Karpas-422 (cell line): ENCODE measurements around the gene NRG3. TPM values are rescaled to one million over a fixed set of nuclear protein-coding genes. Genes with fewer than 3 reads are reported as not detected.

Source experiments
- DNase-seq: peaks from one replicate; pipeline ENCODE4 v3.0.0-alpha.2; 2015
- H2AFZ ChIP-seq: fragments of 200-600 bp; sonication (generic); 2 replicates; pipeline ENCODE4 v1.6.1; 2014; ENCODE audit warnings: antibody characterized with exemption, low read length, mixed read lengths
- H3K27ac ChIP-seq: fragments of 200-600 bp; sonication (generic); 2 replicates; pipeline ENCODE4 v1.5.1; 2014; ENCODE audit warnings: mild to moderate bottlenecking, low read length, moderate library complexity
- H3K27me3 ChIP-seq: fragments of 200-600 bp; sonication (generic); 2 replicates; pipeline ENCODE4 v1.6.1; 2014; ENCODE audit warnings: low read length, mixed read lengths
- H3K36me3 ChIP-seq: fragments of 200-600 bp; sonication (generic); 2 replicates; pipeline ENCODE4 v1.6.1; 2014; ENCODE audit warnings: low read length, mixed read lengths; ENCODE audit not compliant: insufficient read depth
- H3K4me1 ChIP-seq: fragments of 200-600 bp; sonication (generic); 2 replicates; pipeline ENCODE4 v1.6.1; 2014; ENCODE audit warnings: mild to moderate bottlenecking, low read length, mixed read lengths
- H3K4me2 ChIP-seq: fragments of 200-600 bp; sonication (generic); 2 replicates; pipeline ENCODE4 v1.6.1; 2014; ENCODE audit warnings: low read length, low read depth, mild to moderate bottlenecking; ENCODE audit not compliant: poor library complexity, severe bottlenecking
- H3K4me3 ChIP-seq: fragments of 200-600 bp; sonication (generic); 2 replicates; pipeline ENCODE4 v1.5.1; 2014; ENCODE audit warnings: mild to moderate bottlenecking, antibody characterized with exemption, low read length, mixed read lengths
- H3K79me2 ChIP-seq: fragments of 200-600 bp; sonication (generic); 2 replicates; pipeline ENCODE4 v1.6.1; 2014; ENCODE audit warnings: mild to moderate bottlenecking, low read length, mixed read lengths
- H3K9ac ChIP-seq: fragments of 200-600 bp; sonication (generic); 2 replicates; pipeline ENCODE4 v1.6.0; 2014; ENCODE audit warnings: low read length
- H3K9me2 ChIP-seq: fragments of 200-600 bp; sonication (generic), shearing (Covaris generic); replicated peaks from 2 replicates; pipeline ENCODE4 v1.6.0; 2014; ENCODE audit warnings: mild to moderate bottlenecking, low read length, moderate library complexity; ENCODE audit not compliant: insufficient read depth
- H3K9me3 ChIP-seq: fragments of 300-700, 200-600 bp; sonication (generic); 2 replicates; pipeline ENCODE4 v1.6.1; 2014; ENCODE audit warnings: low read length, mixed read lengths
- H4K20me1 ChIP-seq: fragments of 200-600 bp; sonication (generic); 2 replicates; pipeline ENCODE4 v1.6.1; 2014; ENCODE audit warnings: mild to moderate bottlenecking, antibody characterized with exemption, low read length, low read depth; ENCODE audit not compliant: insufficient read depth
- total RNA-seq: library from RNA; depleted of rRNA; stranded (reverse); fragments of >200 nt; shearing (Covaris generic); gene quantifications from 2 replicates; pipeline ENCODE4 v1.2.3, GENCODE V29; 2014; ENCODE audit warnings: low replicate concordance

NRG3 gene
- total RNA-seq, 1 experiment from 2014 or later: not detected

DNA sequence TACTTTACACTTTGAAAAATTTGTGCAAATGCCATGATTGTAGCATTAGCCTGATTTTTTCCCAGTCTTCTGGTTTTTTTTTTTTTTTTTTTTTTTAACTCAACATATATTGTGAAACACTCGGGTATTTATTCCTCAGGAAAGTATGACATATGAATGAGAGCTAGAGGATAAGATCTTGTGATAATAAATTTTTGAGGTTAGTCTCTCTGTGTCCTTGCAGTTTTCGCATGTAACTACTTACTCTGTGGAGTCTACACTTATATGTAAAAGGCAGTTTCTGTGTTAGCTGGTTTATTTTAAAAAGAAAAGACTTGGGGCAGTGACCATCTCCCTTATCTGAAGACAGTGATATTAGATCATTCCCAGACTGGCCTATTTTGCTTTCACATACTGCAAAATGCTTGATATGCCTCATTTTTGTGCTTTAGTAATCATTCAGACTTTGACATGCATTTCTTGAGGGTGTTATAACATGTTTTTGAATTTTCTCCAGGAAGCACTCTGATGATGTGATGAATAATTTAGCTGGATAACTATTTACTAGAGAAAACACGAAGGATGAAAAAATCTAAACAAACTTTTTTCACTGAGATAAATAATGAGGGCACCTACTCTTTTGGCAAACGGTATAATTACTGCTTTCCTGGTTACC lies 371.0 kb downstream of the NRG3 start:
- Histone ChIP-seq H2AFZ (no peak overlapping the region), H3K27me3 (no peaks in the 10 kb centered on the region), H3K27ac (no peak overlapping the region), H4K20me1 (no peaks in the 10 kb centered on the region), H3K4me3 (no peak overlapping the region), H3K36me3 (no peaks in the 10 kb centered on the region), H3K4me2 (no peak overlapping the region), H3K9me3 (no peaks in the 10 kb centered on the region), H3K9me2 (no peaks in the 10 kb centered on the region; the same call in 1 of the 2 replicates), H3K9ac (no peak overlapping the region), H3K4me1 (no peaks in the 10 kb centered on the region), H3K79me2 (no peaks in the 10 kb centered on the region)
- no peak for DNase-seq

DNA sequence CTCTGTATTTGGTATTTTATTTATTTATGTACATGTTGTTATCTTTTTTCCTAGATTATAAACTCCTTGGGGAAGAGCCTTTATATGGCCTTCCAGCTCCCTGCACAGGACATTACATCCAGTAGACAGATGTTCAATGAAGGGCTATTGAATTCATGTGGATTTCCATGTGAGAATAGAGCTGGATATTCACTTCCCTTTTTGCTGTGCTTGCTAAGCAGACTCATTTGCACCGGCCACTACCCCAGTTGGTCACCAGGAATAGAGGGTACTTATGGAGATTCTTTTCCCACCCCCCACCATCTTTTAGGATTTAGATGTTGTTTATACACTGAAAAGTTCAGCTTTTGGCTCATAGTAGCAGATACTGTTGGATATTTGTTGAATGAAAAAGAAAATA lies 374.1 kb downstream of the NRG3 start:
- DNase-seq: no peak
- H2AFZ ChIP-seq: no peak overlapping the region
- no peaks in the 10 kb centered on the region for H3K4me1 ChIP-seq
- H3K4me3 ChIP-seq: no peak overlapping the region
- H3K27me3 ChIP-seq: no peaks in the 10 kb centered on the region
- no peak overlapping the region for H3K27ac ChIP-seq
- no peaks in the 10 kb centered on the region for H3K79me2 ChIP-seq
- H3K9ac ChIP-seq: no peak overlapping the region
- H3K9me2 ChIP-seq: no peaks in the 10 kb centered on the region; the same call in 1 of the 2 replicates
- H3K36me3 ChIP-seq: no peaks in the 10 kb centered on the region
- no peaks in the 10 kb centered on the region for H3K9me3 ChIP-seq
- H3K4me2 ChIP-seq: no peak overlapping the region
- no peaks in the 10 kb centered on the region for H4K20me1 ChIP-seq

DNA sequence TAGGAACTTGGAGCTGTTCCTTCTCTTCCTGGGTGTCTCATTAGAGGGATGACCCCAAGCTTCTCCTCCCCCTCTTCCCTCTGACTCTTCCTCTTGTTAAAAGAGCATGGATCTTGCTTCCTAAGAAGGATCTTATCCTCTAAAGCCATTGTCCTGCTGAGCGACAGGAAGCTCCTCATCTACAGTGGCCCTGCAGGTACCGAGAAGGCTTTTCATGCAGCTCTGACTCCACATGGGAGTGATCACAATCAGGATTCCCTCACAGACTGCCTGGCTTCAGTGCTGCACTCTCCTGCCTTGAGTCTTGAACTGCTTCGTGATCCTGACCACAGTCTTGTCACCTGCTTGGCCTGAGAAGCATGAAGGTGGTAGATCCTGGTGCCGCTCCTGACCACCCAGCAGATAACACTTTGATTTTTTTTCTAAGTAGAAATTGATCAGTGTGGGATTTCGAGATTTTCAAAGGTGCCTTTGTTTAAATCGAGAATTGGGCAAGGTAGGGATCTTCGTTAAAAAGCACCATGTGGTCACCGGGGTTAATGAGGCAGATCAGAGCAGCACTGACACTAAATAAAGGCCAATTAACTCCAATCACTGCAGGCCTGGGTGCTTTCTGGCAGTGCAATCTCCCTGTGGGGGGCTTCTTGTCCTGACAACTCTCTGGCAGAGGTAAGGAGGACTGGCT lies 376.4 kb downstream of the NRG3 start:
- no peaks in the 10 kb centered on the region for H4K20me1 ChIP-seq
- H3K9me3 ChIP-seq: no peaks in the 10 kb centered on the region
- no peaks in the 10 kb centered on the region; the same call in 1 of the 2 replicates for H3K9me2 ChIP-seq
- H3K36me3 ChIP-seq: no peaks in the 10 kb centered on the region
- H3K27me3 ChIP-seq: no peaks in the 10 kb centered on the region
- H3K27ac ChIP-seq: no peak overlapping the region
- H2AFZ ChIP-seq: no peak overlapping the region
- DNase-seq: no peak
- no peak overlapping the region for H3K4me2 ChIP-seq
- no peak overlapping the region for H3K4me3 ChIP-seq
- H3K9ac ChIP-seq: no peak overlapping the region
- H3K79me2 ChIP-seq: no peaks in the 10 kb centered on the region
- no peaks in the 10 kb centered on the region for H3K4me1 ChIP-seq

DNA sequence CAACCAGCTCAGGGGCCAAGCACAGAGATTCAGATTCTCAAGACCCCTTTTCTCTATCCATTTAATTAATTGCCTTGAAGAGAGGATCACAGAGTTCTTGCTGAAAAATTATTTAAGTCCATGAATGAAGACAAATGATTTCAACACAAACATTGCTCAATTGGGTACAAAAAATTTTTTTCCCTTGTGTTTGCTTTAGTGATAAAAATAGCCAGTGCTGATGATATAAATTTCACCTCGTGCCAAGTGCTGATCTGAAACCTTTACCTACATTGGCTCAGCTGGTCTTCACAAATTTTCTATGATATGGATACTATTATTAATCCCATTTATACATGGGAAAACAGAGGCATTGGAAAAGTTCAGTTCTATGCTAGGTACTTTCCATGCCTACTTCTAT lies 377.1 kb downstream of the NRG3 start:
- H2AFZ ChIP-seq: no peak overlapping the region
- no peaks in the 10 kb centered on the region for H3K79me2 ChIP-seq
- H3K4me2 ChIP-seq: no peak overlapping the region
- H3K4me1 ChIP-seq: no peaks in the 10 kb centered on the region
- H3K9ac ChIP-seq: no peak overlapping the region
- H3K27me3 ChIP-seq: no peaks in the 10 kb centered on the region
- H3K27ac ChIP-seq: no peak overlapping the region
- H3K9me2 ChIP-seq: no peaks in the 10 kb centered on the region; the same call in 1 of the 2 replicates
- DNase-seq: no peak
- no peaks in the 10 kb centered on the region for H3K36me3 ChIP-seq
- no peaks in the 10 kb centered on the region for H3K9me3 ChIP-seq
- no peak overlapping the region for H3K4me3 ChIP-seq
- H4K20me1 ChIP-seq: no peaks in the 10 kb centered on the region

DNA sequence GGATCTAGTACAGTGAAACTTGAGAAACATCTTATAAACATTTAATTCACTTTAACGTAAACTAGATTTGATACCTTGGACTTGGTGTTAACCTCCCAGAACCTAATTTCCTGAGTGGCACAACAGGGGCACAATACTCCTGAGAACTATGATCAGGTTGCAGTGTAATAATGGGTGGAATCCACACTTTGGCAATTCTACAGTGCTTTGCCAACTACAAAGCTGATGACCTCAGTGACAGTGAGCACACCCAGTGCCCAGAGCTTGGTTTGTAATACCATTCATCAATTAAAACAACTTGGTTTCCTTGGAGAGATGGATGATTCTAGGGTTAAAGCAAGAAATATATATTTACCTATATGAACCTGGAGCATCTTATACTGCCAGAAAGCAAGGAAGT lies 379.2 kb downstream of the NRG3 start:
- Histone ChIP-seq H3K4me3 (no peak overlapping the region), H3K9me2 (no peaks in the 10 kb centered on the region; the same call in 1 of the 2 replicates), H3K79me2 (no peaks in the 10 kb centered on the region), H3K36me3 (no peaks in the 10 kb centered on the region), H3K9me3 (no peaks in the 10 kb centered on the region), H3K27ac (no peak overlapping the region), H4K20me1 (no peaks in the 10 kb centered on the region), H3K9ac (no peak overlapping the region), H3K4me2 (no peak overlapping the region), H3K27me3 (no peaks in the 10 kb centered on the region), H2AFZ (no peak overlapping the region), H3K4me1 (no peaks in the 10 kb centered on the region)
- DNase-seq: no peak

DNA sequence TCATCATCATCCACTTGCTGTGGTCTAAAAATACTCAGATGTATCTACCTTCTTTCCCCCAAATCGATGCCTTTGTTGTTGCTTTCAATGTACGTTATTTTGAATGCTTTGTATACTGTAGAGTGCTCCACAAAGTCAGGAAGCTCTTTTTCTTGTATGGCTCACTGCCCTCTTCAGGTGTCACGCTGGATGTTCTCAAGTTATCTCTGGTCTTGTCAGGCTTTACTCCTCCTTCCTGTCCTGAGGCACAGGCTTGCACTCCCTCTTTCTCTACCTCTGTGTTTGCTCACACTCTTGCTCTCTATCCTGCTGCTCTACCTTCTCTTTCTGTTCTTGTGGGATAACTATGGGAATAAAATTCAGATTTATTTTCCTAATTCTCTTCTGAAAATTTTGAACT lies 381.3 kb downstream of the NRG3 start:
- H3K4me3 ChIP-seq: no peak overlapping the region
- no peak for DNase-seq
- no peaks in the 10 kb centered on the region for H3K9me3 ChIP-seq
- H2AFZ ChIP-seq: no peak overlapping the region
- H3K27ac ChIP-seq: no peak overlapping the region
- H3K9me2 ChIP-seq: no peaks in the 10 kb centered on the region
- H3K36me3 ChIP-seq: no peaks in the 10 kb centered on the region
- no peaks in the 10 kb centered on the region for H3K27me3 ChIP-seq
- H3K79me2 ChIP-seq: no peaks in the 10 kb centered on the region
- H3K9ac ChIP-seq: no peak overlapping the region
- no peaks in the 10 kb centered on the region for H4K20me1 ChIP-seq
- no peaks in the 10 kb centered on the region for H3K4me1 ChIP-seq
- no peak overlapping the region for H3K4me2 ChIP-seq

DNA sequence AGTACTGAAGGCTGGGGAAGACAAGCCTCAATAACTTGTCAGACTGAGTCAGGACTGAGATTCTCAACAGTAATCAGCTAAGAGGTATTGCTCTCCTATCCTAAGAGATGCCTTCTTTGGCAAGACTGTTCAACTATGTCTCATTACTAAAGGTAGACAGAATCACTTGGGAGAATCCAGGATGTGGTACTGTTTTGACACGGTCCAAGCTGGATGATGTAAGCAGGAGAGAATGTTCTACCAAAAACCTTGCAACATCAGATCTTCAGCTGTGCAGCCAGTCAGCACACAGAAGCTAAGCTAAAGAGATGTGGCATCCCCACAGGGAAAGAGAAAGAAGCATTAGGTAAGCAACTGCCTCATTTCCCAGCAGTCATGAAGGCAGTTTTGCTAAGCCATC lies 391.4 kb downstream of the NRG3 start:
- no peak overlapping the region for H3K4me2 ChIP-seq
- H4K20me1 ChIP-seq: no peaks in the 10 kb centered on the region
- no peak overlapping the region for H2AFZ ChIP-seq
- no peaks in the 10 kb centered on the region for H3K79me2 ChIP-seq
- H3K9me2 ChIP-seq: no peaks in the 10 kb centered on the region
- H3K27me3 ChIP-seq: no peaks in the 10 kb centered on the region
- H3K4me3 ChIP-seq: no peak overlapping the region
- H3K9ac ChIP-seq: no peak overlapping the region
- DNase-seq: no peak
- H3K4me1 ChIP-seq: no peaks in the 10 kb centered on the region
- H3K9me3 ChIP-seq: no peaks in the 10 kb centered on the region
- H3K27ac ChIP-seq: no peak overlapping the region
- H3K36me3 ChIP-seq: no peaks in the 10 kb centered on the region

DNA sequence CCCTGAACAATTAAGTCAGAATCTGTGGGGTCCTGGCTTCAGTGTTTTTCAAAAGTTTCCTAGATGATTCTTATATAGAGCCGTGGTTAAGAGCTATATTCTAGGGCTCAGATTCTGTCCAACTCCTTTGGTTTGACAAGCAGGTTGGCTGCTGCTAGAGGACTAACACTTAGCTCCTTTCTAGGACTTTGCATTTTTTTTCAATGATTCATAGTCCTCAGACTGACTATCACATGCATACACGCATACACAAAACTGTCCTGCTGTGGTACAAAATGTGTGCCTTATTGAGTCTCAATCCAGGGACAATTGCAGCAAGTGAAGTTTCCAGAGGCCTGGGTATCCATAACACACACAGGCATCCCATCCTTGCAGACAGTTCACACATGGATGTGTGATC lies 392.0 kb downstream of the NRG3 start:
- no peak overlapping the region for H3K4me3 ChIP-seq
- H3K4me1 ChIP-seq: no peaks in the 10 kb centered on the region
- no peaks in the 10 kb centered on the region for H3K79me2 ChIP-seq
- no peak overlapping the region for H2AFZ ChIP-seq
- H4K20me1 ChIP-seq: no peaks in the 10 kb centered on the region
- no peak overlapping the region for H3K27ac ChIP-seq
- no peak overlapping the region for H3K9ac ChIP-seq
- DNase-seq: no peak
- no peaks in the 10 kb centered on the region for H3K9me3 ChIP-seq
- no peaks in the 10 kb centered on the region for H3K9me2 ChIP-seq
- H3K27me3 ChIP-seq: no peaks in the 10 kb centered on the region
- no peak overlapping the region for H3K4me2 ChIP-seq
- no peaks in the 10 kb centered on the region for H3K36me3 ChIP-seq
